ENCODE results near the gene SHKBP1.

GRCh38 chr19:40542202-40542859 lies 34.3 kb upstream of the SHKBP1 start:
- TF ChIP-seq SAP30 (IDR thresholded peaks at IDR 0.05; ENCODE audit: insufficient read depth, insufficient replicate concordance, low read length) (no peak), CBX8 (IDR thresholded peaks at IDR 0.05; ENCODE audit: borderline replicate concordance, low read depth, low read length) (no peak), POLR2A (IDR thresholded peaks at IDR 0.05; ENCODE audit: control extremely low read depth in 1 of 2, low read depth in 2 of 2, low read length in 2 of 2) (no peak), BCL11A (IDR thresholded peaks at IDR 0.05; ENCODE audit: low read depth in 2 of 2, low read length in 2 of 2) (no peak), TAF1 (IDR thresholded peaks at IDR 0.05; ENCODE audit: low read depth, low read length) (no peak), ZNF274 (IDR thresholded peaks at IDR 0.05; ENCODE audit: borderline replicate concordance, extremely low read depth, low read length) (no peak), CHD1 (IDR thresholded peaks at IDR 0.05; ENCODE audit: low read depth, low read length) (no peak), BACH1 (IDR thresholded peaks at IDR 0.05; ENCODE audit: low read length) (no peak), CEBPB (IDR thresholded peaks at IDR 0.05; ENCODE audit: low read depth, low read length) (no peak)
- TF ChIP-seq, protein P1, sequence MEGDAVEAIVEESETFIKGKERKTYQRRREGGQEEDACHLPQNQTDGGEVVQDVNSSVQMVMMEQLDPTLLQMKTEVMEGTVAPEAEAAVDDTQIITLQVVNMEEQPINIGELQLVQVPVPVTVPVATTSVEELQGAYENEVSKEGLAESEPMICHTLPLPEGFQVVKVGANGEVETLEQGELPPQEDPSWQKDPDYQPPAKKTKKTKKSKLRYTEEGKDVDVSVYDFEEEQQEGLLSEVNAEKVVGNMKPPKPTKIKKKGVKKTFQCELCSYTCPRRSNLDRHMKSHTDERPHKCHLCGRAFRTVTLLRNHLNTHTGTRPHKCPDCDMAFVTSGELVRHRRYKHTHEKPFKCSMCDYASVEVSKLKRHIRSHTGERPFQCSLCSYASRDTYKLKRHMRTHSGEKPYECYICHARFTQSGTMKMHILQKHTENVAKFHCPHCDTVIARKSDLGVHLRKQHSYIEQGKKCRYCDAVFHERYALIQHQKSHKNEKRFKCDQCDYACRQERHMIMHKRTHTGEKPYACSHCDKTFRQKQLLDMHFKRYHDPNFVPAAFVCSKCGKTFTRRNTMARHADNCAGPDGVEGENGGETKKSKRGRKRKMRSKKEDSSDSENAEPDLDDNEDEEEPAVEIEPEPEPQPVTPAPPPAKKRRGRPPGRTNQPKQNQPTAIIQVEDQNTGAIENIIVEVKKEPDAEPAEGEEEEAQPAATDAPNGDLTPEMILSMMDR (IDR thresholded peaks at IDR 0.05; ENCODE audit: control extremely low read depth in 1 of 3, insufficient read depth in 1 of 3, low read depth in 1 of 3, low read length in 3 of 3), result no peak
